GM12891 (cell line): ENCODE data around the gene NOL9.

ENCODE experiments used
- PAX5 ChIP-seq: IDR thresholded peaks from 2 replicates; pipeline ENCODE4 v1.6.1; 2011; ENCODE audit warnings: low read length, moderate library complexity, mild to moderate bottlenecking; ENCODE audit not compliant: insufficient read depth, severe bottlenecking
- POLR2A ChIP-seq: IDR thresholded peaks from 2 replicates; pipeline ENCODE4 v1.6.1; 2011; ENCODE audit warnings: low read depth, low read length, control low read depth
- POLR2AphosphoS5 ChIP-seq: IDR thresholded peaks from 2 replicates; pipeline ENCODE4 v1.6.1; 2011; ENCODE audit warnings: low read depth, low read length, control low read depth
- POU2F2 ChIP-seq: IDR thresholded peaks from 2 replicates; pipeline ENCODE4 v1.6.1; 2011; ENCODE audit warnings: low read depth, mild to moderate bottlenecking, control low read depth, low read length, moderate library complexity
- SPI1 ChIP-seq: IDR thresholded peaks from 2 replicates; pipeline ENCODE4 v1.6.1; 2011; ENCODE audit warnings: low read depth, low read length, control low read depth
- TAF1 ChIP-seq: IDR thresholded peaks from 2 replicates; pipeline ENCODE4 v1.6.1; 2011; ENCODE audit warnings: low read depth, low read length, control low read depth

GRCh38 chr1:6508154-6508815, 46.0 kb downstream of the NOL9 start:
- no peak for TF ChIP-seq POLR2A
- TF ChIP-seq POLR2AphosphoS5, result no peak
- TF ChIP-seq TAF1, result no peak
- TF ChIP-seq POU2F2, result no peak
- no peak for TF ChIP-seq SPI1
- no peak for TF ChIP-seq PAX5
